Dermis blood vessel endothelial cell (primary cell): Measurements from ENCODE around the gene SMIM43. TPM values are rescaled to one million over a fixed set of nuclear protein-coding genes. Genes with fewer than 3 reads are reported as not detected.
"Not testable (repeated sequence)": the region's sequence is repeated elsewhere in the genome, so short reads cannot be mapped to it uniquely, and the experiment has no call there.

Source experiments
- DNase-seq: peaks from one replicate; pipeline ENCODE4 v3.0.0; 2010
- total RNA-seq: library from RNA; depleted of rRNA; stranded (reverse); fragments of >200 nt; gene quantifications from 2 replicates; pipeline ENCODE4 v1.2.3, GENCODE V29; 2014

SMIM43 gene
- total RNA-seq, 1 donor from 2014 or later = 0.85 TPM

- DNase-seq = no peak
These were observed 30.4 kb downstream of the SMIM43 start for GRCh38 chr4:121734571-121734970.

GRCh38 chr4:121733942-121734341, 31.0 kb downstream of the SMIM43 start:
- DNase-seq = no peak

DNA sequence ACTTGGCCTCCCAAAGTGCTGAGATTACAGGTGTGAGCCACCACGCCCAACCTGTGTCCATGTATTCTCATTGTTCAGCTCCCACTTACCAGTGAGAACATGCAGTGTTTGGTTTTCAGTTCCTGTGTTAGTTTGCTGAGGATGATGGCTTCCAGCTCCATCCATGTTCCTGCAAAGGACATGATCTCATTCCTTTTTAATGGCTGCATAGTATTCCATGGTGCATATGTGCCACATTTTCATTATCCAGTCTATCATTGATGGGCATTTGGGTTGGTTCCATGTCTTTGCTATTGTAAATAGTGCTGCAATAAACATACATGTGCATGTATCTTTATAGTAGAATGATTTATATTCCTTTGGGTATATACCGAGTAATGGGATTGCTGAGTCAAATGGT, 35.2 kb downstream of the SMIM43 start:
- DNase-seq = not testable (repeated sequence)

GRCh38 chr4:121728798-121729226, 36.2 kb downstream of the SMIM43 start:
- peak; percentile 10 for DNase-seq

DNA sequence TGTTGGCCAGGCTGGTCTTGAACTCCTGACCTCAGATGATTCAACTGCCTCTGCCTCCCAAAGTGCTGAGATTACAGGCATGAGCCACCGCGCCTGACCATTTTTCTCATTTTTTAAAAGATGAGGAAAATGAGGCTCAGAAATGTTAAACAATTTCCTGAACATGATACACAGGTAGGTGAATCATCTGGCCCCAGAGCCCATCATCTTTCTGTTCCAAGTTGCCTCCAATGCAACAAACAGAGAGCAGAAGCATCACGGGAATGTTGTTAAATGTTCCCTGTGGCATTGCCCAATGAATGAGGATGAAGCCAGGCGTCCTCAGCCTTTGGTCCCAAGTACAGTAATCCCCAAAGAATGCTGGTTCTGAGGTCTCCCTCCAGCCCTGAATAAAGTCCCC, 36.9 kb downstream of the SMIM43 start:
- DNase-seq = no peak

DNA sequence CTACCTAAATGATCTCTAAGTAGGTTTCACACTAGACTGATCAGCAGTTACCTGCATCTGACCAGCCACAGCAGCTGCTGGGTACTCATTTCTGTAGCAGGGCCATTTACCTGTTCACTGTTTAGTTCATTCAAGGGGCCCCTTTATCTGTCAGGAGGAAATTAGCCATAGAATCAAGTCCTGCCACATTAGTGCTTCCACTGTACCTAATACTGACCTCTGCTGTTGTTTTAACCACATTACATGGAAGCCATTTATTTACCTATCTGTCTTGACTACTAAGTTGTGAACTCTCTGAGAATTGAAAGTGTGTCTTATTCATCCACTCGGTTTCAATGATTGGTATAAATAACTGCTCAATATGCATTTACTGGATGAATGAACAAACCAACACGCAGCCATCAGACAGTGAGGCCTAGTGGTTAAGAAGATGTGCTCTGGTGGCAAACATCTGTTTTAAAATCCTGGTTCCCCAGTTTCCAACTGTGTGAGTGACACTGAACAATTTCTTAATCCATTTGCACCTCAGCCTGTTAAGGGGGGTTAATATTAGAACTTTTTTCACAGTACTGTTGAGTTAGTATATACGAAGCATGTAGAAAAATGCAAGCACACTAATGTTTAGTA, 38.2 kb downstream of the SMIM43 start:
- peak; percentile 83 for DNase-seq

DNA sequence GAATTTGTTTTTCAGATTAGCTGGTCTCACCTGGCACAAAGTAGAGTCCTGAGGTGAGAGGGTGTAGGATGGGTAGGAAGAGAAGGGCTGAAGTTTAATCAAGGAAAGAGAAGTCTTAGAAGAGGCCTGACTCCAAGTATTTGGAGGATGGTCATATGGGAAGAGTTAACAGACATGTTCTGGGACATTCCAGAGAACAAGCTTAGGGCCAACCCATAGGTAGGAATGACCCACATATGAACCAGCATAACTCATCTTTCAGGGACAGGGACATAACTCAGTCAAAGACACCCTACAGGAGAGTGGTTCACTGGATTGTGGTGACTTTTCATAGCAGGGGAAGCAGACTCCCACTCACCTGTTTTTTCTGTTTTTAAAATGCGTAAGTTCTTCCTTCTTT, 40.3 kb downstream of the SMIM43 start:
- no peak for DNase-seq

GRCh38 chr4:121721700-121722099, 43.3 kb downstream of the SMIM43 start:
- no peak for DNase-seq

DNA sequence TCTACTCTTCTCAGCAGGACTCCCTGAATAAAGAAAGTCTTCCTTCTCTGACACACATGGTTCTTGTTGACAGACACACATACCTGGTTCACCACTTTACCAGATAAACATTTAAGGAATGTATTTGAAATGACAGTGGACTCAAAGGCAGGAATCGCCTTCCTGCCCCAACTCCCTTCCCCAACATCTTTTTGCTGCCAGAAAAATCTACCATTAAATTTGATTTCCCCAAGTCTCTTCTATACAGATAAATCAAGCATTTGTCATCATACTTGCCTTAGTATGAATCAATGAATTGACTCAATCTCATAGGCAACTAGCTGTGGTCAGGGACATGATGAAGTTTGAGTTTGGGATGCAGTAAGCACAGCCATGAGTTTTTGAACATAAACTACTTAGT, 44.9 kb downstream of the SMIM43 start:
- no peak for DNase-seq

DNA sequence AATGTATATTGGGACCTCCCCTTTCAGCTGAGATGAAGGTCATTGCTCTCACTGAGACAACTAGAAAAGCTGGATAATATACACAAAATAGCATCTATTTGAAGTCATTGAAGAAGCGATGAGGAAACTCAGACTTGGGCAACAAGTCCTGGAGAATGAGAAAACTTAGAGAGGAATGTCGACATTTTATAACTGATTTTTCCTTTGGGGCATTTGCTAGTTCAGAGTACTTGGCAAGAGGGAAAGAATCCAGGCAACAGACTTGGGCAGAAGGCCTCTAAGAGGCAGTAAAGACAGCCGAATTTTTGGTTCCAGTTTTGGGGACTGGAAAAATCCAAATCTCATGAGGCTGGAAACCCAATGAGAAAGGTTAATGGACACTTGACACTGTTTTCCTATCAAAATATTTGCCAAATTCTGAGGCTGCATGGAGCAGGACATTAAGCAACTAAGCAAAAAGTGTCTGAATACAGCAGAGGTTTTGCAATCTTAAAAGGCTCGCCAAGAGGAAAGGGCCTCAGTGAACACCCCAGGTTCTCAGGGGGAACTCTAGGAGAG, 47.2 kb downstream of the SMIM43 start:
- DNase-seq = no peak

GRCh38 chr4:121714548-121714947, 50.4 kb downstream of the SMIM43 start:
- DNase-seq = peak; percentile 59

- DNase-seq = no peak
These were observed 52.2 kb downstream of the SMIM43 start for GRCh38 chr4:121712783-121713182.

GRCh38 chr4:121712001-121712651, 52.8 kb downstream of the SMIM43 start:
- DNase-seq = no peak

- peak; percentile 90 for DNase-seq
These were observed 53.5 kb downstream of the SMIM43 start for GRCh38 chr4:121711263-121712000.

- DNase-seq = no peak
These were observed 55.1 kb downstream of the SMIM43 start for GRCh38 chr4:121709766-121710405.

Other genes starting within 250 kb of the SMIM43 start
- 373 and 483 TPM in 2 replicates for gene ANXA5, start 68.2 kb downstream of the SMIM43 start, total RNA-seq
- 37.5 and 41.5 TPM in 2 replicates for gene EXOSC9, start 36.2 kb upstream of the SMIM43 start, total RNA-seq
- gene CCNA2, start 58.7 kb upstream of the SMIM43 start, total RNA-seq = 24.7 and 115 TPM in 2 replicates
- 15.7 and 15.8 TPM in 2 replicates for gene BBS7, start 105.3 kb upstream of the SMIM43 start, total RNA-seq
- gene TRPC3, start 186.9 kb upstream of the SMIM43 start, total RNA-seq = not detected in 2 replicates